Heart right ventricle (tissue), 16 donors: ENCODE measurements around the gene C3orf20. TPM values are rescaled to one million over a fixed set of nuclear protein-coding genes. Genes with fewer than 3 reads are reported as not detected.

Experiments used
- ATAC-seq, 8 donors: fragments of 200-7000 bp; cut with Tn5 transposase; one replicate each; pipeline ENCODE4 v1.9.1; 2020; ENCODE audit warnings: mild to moderate bottlenecking in 8 of 8, moderate library complexity in 8 of 8, moderate number of reproducible peaks in 1 of 8
- DNase-seq, 2 donors: peaks; one replicate each; pipeline ENCODE4 v3.0.0-alpha.2; 2020
- H3K27ac ChIP-seq, 10 donors: fragments of 200-600 bp; sonication (generic) in 2 of 10; one replicate each; pipeline versions ENCODE4 v1.5.0 to v1.8.0; 2020 to 2022; ENCODE audit warnings: mild to moderate bottlenecking in 3 of 10
- H3K27me3 ChIP-seq, 7 donors: fragments of 200-600 bp; one replicate each; pipeline ENCODE4 v1.8.0; 2021 to 2022; ENCODE audit warnings: mild to moderate bottlenecking in 2 of 7
- H3K36me3 ChIP-seq, 9 donors: fragments of 200-600 bp; sonication (generic) in 1 of 9; one replicate each; pipeline versions ENCODE4 v1.5.0 to v1.8.0; 2020 to 2022; ENCODE audit warnings: mild to moderate bottlenecking in 2 of 9
- H3K4me1 ChIP-seq, 9 donors: fragments of 200-600 bp; sonication (generic) in 1 of 9; one replicate each; pipeline versions ENCODE4 v1.5.0 to v1.8.0; 2020 to 2022; ENCODE audit warnings: mild to moderate bottlenecking in 4 of 9
- H3K4me3 ChIP-seq, 10 donors: fragments of 200-600 bp; sonication (generic) in 2 of 10; one replicate each; pipeline versions ENCODE4 v1.5.0 to v1.8.0; 2020 to 2022; ENCODE audit warnings: mild to moderate bottlenecking in 7 of 10, moderate library complexity in 2 of 10
- H3K9me3 ChIP-seq, 11 donors: fragments of 200-600 bp in 10 of 11; sonication (generic) in 2 of 11; one replicate each; pipeline versions ENCODE4 v1.5.0 to v1.8.0; 2013 to 2022; ENCODE audit warnings: mild to moderate bottlenecking in 2 of 11, control low read depth in 1 of 11, moderate library complexity in 1 of 11
- WGBS, 2 donors: extraction: QIAGEN DNeasy Blood & Tissue Kit; methylation state at CpG; one replicate each; pipeline ENCODE4 v1.1.7; 2013; ENCODE audit warnings: inconsistent platforms in 1 of 2; 5-methylcytosine and 5-hydroxymethylcytosine counted together
- intact Hi-C, 10 donors: fragments of 100-400 bp; cut with DNase I; formaldehyde crosslinking; loops; one replicate each; pipeline versions ENCODE4 v1.11.1 to v1.14.2; 2022
- polyA plus RNA-seq, 2 donors: library from polyadenylated mRNA; stranded (reverse); fragments of 200-250 nt; gene quantifications; one replicate each; pipeline ENCODE4 v1.2.3, GENCODE V29; 2013
- total RNA-seq, 10 donors: library from RNA; stranded (reverse); fragmentation: NEBNext Ultra II Directional in 3 of 10; extraction: Animal tissue kit (Norgen Biotek cat#: 25700) in 3 of 10; gene quantifications; one replicate each; pipeline versions ENCODE4 v1.2.1 to v1.2.4, GENCODE V29; 2021 to 2023
- TF ChIP-seq, protein P1 (sequence below), 9 donors: fragments of 200-600 bp; sonication (generic) in 2 of 9; IDR thresholded peaks; one replicate each; pipeline versions ENCODE4 v1.5.0 to v1.8.0; 2021 to 2022; ENCODE audit warnings: antibody characterized with exemption in 9 of 9, mild to moderate bottlenecking in 5 of 9, moderate library complexity in 1 of 9
- donor health status: Arrhythmogenic right ventricular cardiomyopathy.
- donor health status: ischemic (EF 13 %, LVEDD 7.1; RV severe dilation, severe dysfunction).
- donor health status: healthy with polysubstance abuse.
- donor health status: DM: no; HTN: yes; CAD: no.
- donor health status: DM: no; HTN: no; CAD: no.
- donor health status: ischemic (EF 25% LVEDD 6.9; RV normal size, moderate dysfunction).
- donor health status: ischemic (EF 25% LVEDD 5.7; RV mildly dilated, moderate dysfunction).
- donor health status: healthy.
- donor health status: DM: yes; HTN: yes; CAD: no.
- donor health status: Ischemic cardiomyopathy.
- donor health status: ischemic (EF 35%, LVEDD 5.7; RV mildly dilated, moderate dysfunction).
- donor health status: nonischemic (EF 11% LVEDD 7.7; RV severe dilation, severe dysfunction).
- donor health status: DM: yes; HTN: yes; CAD: no.
- donor health status: PGD.
- donor health status: ischemic (EF 29% LVEDD 5.4; RV normal size, mild dysfunction).
- donor health status: nonischemic (EF 23%, LVEDD 6.1; RV moderate dilation, normal function).

Gene C3orf20
- total and polyA plus RNA-seq, 12 donors, result 0.10 to 0.36 (median 0.16) TPM; not detected in 7

DNA sequence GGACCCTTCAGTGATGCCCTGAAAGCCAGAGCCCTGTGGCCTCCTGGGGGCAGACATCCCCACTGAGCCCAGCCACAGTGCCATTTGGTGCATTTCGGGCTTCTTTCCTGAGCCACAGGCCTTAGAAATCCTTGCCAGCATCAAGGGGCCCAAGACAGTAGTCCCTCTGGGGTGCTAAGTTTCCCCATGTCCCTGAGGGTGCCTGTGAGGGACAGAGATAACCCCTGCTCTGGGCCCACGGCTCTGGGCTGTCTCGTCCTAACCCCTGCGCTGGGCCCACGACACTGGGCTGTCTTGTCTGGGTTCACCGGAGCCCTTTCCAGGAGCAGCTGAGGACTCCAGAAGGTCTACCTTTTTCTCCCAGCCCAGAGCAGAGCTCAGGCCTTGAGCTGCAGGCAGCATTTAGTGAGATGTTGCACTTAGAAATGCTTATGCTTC, 98.8 kb downstream of the C3orf20 start:
- no peaks in the 10 kb centered on the region for H3K36me3 ChIP-seq
- peaks cover 0 to 10% (median 3%) of the 10 kb centered on the region in 11 donors for H3K9me3 ChIP-seq
- intact Hi-C loops, result no loop called here
- no peaks in the 10 kb centered on the region for H3K27me3 ChIP-seq
- no peak overlapping the region for H3K4me3 ChIP-seq
- 81 to 92% methylated on average over 6 of the region's 6 CpGs for WGBS, 2 donors
- H3K27ac ChIP-seq, result no peak overlapping the region
- DNase-seq (no peak), ATAC-seq (no peak)
- TF ChIP-seq, protein P1, sequence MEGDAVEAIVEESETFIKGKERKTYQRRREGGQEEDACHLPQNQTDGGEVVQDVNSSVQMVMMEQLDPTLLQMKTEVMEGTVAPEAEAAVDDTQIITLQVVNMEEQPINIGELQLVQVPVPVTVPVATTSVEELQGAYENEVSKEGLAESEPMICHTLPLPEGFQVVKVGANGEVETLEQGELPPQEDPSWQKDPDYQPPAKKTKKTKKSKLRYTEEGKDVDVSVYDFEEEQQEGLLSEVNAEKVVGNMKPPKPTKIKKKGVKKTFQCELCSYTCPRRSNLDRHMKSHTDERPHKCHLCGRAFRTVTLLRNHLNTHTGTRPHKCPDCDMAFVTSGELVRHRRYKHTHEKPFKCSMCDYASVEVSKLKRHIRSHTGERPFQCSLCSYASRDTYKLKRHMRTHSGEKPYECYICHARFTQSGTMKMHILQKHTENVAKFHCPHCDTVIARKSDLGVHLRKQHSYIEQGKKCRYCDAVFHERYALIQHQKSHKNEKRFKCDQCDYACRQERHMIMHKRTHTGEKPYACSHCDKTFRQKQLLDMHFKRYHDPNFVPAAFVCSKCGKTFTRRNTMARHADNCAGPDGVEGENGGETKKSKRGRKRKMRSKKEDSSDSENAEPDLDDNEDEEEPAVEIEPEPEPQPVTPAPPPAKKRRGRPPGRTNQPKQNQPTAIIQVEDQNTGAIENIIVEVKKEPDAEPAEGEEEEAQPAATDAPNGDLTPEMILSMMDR (IDR thresholded peaks at IDR 0.05), result no peak
- H3K4me1 ChIP-seq, result no peaks in the 10 kb centered on the region

DNA sequence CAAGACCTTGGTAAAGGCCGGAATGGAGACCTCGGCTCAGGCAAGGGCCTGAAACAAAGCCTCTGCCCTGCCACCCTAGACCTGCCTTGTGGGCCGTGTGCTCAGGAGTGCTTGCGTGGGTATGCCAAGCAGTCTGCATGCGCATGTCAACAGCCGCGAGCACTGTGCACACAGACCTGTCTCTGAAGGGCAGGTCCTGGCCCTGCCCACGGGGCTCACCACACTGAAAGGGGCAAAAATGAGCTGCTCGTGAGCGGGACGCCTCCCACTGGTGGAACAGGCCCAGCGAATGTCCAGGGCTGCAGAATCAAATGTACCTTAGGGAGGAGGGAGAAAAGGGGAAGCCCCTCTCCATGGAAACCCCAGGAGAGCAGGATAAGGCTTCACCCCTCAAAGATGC, 99.5 kb downstream of the C3orf20 start:
- Histone ChIP-seq H3K27ac (no peak overlapping the region), H3K36me3 (no peaks in the 10 kb centered on the region), H3K9me3 (peaks cover 0 to 17% (median 8%) of the 10 kb centered on the region in 11 donors), H3K27me3 (no peaks in the 10 kb centered on the region), H3K4me3 (no peak overlapping the region), H3K4me1 (no peaks in the 10 kb centered on the region)
- intact Hi-C loops, result no loop called here
- WGBS, 2 donors, result 87 to 89% methylated on average over 12 of the region's 12 CpGs
- ATAC-seq (no peak), DNase-seq (no peak)
- TF ChIP-seq, protein P1 (IDR thresholded peaks at IDR 0.05), result no peak

- intact Hi-C loops, result loop anchor here in 2 of 10 donors (5.0 kb wide), 2 partner anchors 98 to 103 kb away; partner anchors contain the start of gene C3orf20 (in 1 of the 2)
- WGBS, 2 donors, result 91 to 92% methylated on average over 7 of the region's 7 CpGs
- H3K4me3 ChIP-seq, result no peak overlapping the region
- no peak overlapping the region for H3K27ac ChIP-seq
- TF ChIP-seq, protein P1 (IDR thresholded peaks at IDR 0.05), result no peak
- no peaks in the 10 kb centered on the region for H3K27me3 ChIP-seq
- DNase-seq (no peak), ATAC-seq (no peak)
- H3K9me3 ChIP-seq, result peaks cover 0 to 23% (median 8%) of the 10 kb centered on the region in 11 donors
- H3K4me1 ChIP-seq, result no peaks in the 10 kb centered on the region
- H3K36me3 ChIP-seq, result no peaks in the 10 kb centered on the region
These were observed 100.1 kb downstream of the C3orf20 start for GRCh38 chr3:14775011-14775410.

- intact Hi-C loops, result loop anchor here in 2 of 10 donors (5.0 kb wide), 2 partner anchors 98 to 103 kb away; partner anchors contain the start of gene C3orf20 (in 1 of the 2)
- 86 to 89% methylated on average over 4 of the region's 4 CpGs for WGBS, 2 donors
- no peak overlapping the region for H3K4me3 ChIP-seq
- ATAC-seq (no peak), DNase-seq (no peak)
- H3K27me3 ChIP-seq, result no peaks in the 10 kb centered on the region
- no peaks in the 10 kb centered on the region for H3K36me3 ChIP-seq
- TF ChIP-seq, protein P1 (IDR thresholded peaks at IDR 0.05), result no peak
- H3K27ac ChIP-seq, result no peak overlapping the region
- H3K9me3 ChIP-seq, result peaks cover 0 to 25% (median 8%) of the 10 kb centered on the region in 11 donors
- H3K4me1 ChIP-seq, result no peaks in the 10 kb centered on the region
These were observed 100.6 kb downstream of the C3orf20 start for GRCh38 chr3:14775563-14775962.
